Heart left ventricle (tissue), 16 donors: ENCODE measurements around the gene FBH1. TPM values are rescaled to one million over a fixed set of nuclear protein-coding genes. Genes with fewer than 3 reads are reported as not detected.
"Not testable (repeated sequence)": the region's sequence is repeated elsewhere in the genome, so short reads cannot be mapped to it uniquely, and the experiment has no call there.

Source experiments
- ATAC-seq, 4 donors: fragments of 200-7000 bp; cut with Tn5 transposase; one replicate each; pipeline ENCODE4 v1.9.1; 2020 to 2022; ENCODE audit warnings: moderate library complexity in 4 of 4, mild to moderate bottlenecking in 3 of 4, moderate number of reproducible peaks in 1 of 4
- DNase-seq, 5 donors: peaks; one replicate each; pipeline ENCODE4 v3.0.0-alpha.2; 2020
- H3K27ac ChIP-seq, 12 donors: fragments of 200-600 bp; sonication (generic) in 4 of 12; one replicate each; pipeline versions ENCODE4 v1.5.0 to v1.8.0; 2016 to 2022; ENCODE audit warnings: mild to moderate bottlenecking in 2 of 12
- H3K27me3 ChIP-seq, 9 donors: fragments of 200-600 bp; sonication (generic) in 2 of 9; one replicate each; pipeline versions ENCODE4 v1.5.1 to v1.8.0; 2016 to 2022; ENCODE audit warnings: mild to moderate bottlenecking in 3 of 9
- H3K36me3 ChIP-seq, 9 donors: fragments of 200-600 bp; sonication (generic) in 2 of 9; one replicate each; pipeline versions ENCODE4 v1.5.0 to v1.8.0; 2018 to 2022; ENCODE audit warnings: mild to moderate bottlenecking in 2 of 9
- H3K4me1 ChIP-seq, 12 donors: fragments of 200-600 bp; sonication (generic) in 4 of 12; one replicate each; pipeline versions ENCODE4 v1.5.0 to v1.8.0; 2016 to 2022; ENCODE audit warnings: mild to moderate bottlenecking in 3 of 12
- H3K4me3 ChIP-seq, 12 donors: fragments of 200-600 bp; sonication (generic) in 4 of 12; one replicate each; pipeline versions ENCODE4 v1.5.0 to v1.8.0; 2017 to 2022; ENCODE audit warnings: mild to moderate bottlenecking in 9 of 12, moderate library complexity in 4 of 12
- H3K9me3 ChIP-seq, 12 donors: fragments of 200-600 bp; sonication (generic) in 4 of 12; one replicate each; pipeline versions ENCODE4 v1.5.0 to v1.8.0; 2016 to 2022; ENCODE audit warnings: mild to moderate bottlenecking in 1 of 12
- POLR2A ChIP-seq, 2 donors: fragments of 450-650 bp; IDR thresholded peaks; one replicate each; pipeline ENCODE4 v1.6.1; 2017; ENCODE audit warnings: antibody characterized with exemption in 2 of 2, mild to moderate bottlenecking in 2 of 2, moderate library complexity in 2 of 2
- WGBS, 4 donors: extraction: QIAGEN DNeasy Blood & Tissue Kit in 2 of 4; methylation state at CpG; one replicate each; pipeline versions ENCODE4 v1.1.5 to v1.1.7; 2013 to 2018; 5-methylcytosine and 5-hydroxymethylcytosine counted together
- intact Hi-C, 10 donors: fragments of 100-400 bp; cut with DNase I; formaldehyde crosslinking; loops; one replicate each; pipeline versions ENCODE4 v1.11.1 to v1.14.2; 2022
- polyA plus RNA-seq, 2 donors: library from polyadenylated mRNA; stranded (reverse); fragments of 200-250 nt; gene quantifications; one replicate each; pipeline ENCODE4 v1.2.3, GENCODE V29; 2013
- total RNA-seq, 9 donors: library from RNA; depleted of rRNA in 2 of 9; stranded (reverse); fragments of >200 nt in 2 of 9; fragmentation: NEBNext Ultra II Directional in 3 of 9; extraction: Animal tissue kit (Norgen Biotek cat#: 25700) in 3 of 9; gene quantifications; one replicate each; pipeline versions ENCODE4 v1.1.0 to v1.2.4, GENCODE V29; 2016 to 2023
- TF ChIP-seq, protein P1 (sequence below), 12 donors: fragments of 200-600 bp; sonication (generic) in 4 of 12; IDR thresholded peaks; one replicate each; pipeline versions ENCODE4 v1.5.0 to v1.8.0; 2018 to 2022; ENCODE audit warnings: antibody characterized with exemption in 12 of 12, mild to moderate bottlenecking in 5 of 12
- donor health status: ischemic (EF 13 %, LVEDD 7.1; RV severe dilation, severe dysfunction).
- donor health status: healthy with polysubstance abuse.
- donor health status: DM: no; HTN: yes; CAD: no.
- donor health status: DM: no; HTN: no; CAD: no.
- donor health status: ischemic (EF 25% LVEDD 6.9; RV normal size, moderate dysfunction).
- donor health status: ischemic (EF 25% LVEDD 5.7; RV mildly dilated, moderate dysfunction).
- donor health status: healthy.
- donor health status: DM: yes; HTN: yes; CAD: no.
- donor health status: ischemic (EF 35%, LVEDD 5.7; RV mildly dilated, moderate dysfunction).
- donor health status: nonischemic (EF 11% LVEDD 7.7; RV severe dilation, severe dysfunction).
- donor health status: DM: yes; HTN: yes; CAD: no.
- donor health status: PGD.
- donor health status: ischemic (EF 29% LVEDD 5.4; RV normal size, mild dysfunction).
- donor health status: nonischemic (EF 23%, LVEDD 6.1; RV moderate dilation, normal function).

Gene FBH1
- total and polyA plus RNA-seq, 11 donors = 57.4 to 111 (median 83.5) TPM

DNA sequence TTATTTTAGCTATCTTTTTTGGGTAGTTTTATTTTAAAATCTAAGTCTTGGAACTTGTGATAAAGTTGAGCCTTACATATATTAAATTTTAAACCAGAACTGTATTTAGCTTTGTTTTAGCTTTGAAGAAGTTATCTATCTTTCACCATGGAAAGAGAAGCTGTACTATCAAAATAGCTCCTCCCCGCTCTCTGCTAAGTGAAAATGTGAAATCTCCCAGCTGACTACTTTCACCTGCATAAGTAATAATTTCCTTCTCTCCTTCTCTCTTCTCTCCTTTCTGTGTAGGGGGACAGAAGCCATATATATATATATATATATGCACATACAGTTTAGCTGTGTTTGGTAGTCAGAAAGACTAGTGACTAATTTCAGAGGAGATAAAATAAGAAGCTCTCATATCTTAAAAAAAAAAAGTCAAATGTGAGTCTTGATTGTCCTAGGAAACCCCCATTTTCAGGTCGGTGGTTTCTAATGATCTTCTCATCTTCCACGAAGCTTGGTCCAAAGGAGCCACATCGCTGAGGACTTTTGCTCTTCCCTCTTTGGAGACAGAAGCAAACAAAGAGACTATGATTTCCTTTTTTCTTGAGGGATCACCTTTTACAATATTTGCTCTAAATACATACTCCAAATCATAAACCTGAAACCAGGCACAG, 46.2 kb upstream of the FBH1 start:
- intact Hi-C loops = no loop called here
- Histone ChIP-seq H3K27ac (no peak overlapping the region), H3K9me3 (no peaks in the 10 kb centered on the region), H3K4me3 (no peak overlapping the region), H3K36me3 (no peaks in the 10 kb centered on the region), H3K27me3 (no peaks in the 10 kb centered on the region), H3K4me1 (peaks cover 0 to 25% (median 5%) of the 10 kb centered on the region in 12 donors)
- TF ChIP-seq, protein P1, sequence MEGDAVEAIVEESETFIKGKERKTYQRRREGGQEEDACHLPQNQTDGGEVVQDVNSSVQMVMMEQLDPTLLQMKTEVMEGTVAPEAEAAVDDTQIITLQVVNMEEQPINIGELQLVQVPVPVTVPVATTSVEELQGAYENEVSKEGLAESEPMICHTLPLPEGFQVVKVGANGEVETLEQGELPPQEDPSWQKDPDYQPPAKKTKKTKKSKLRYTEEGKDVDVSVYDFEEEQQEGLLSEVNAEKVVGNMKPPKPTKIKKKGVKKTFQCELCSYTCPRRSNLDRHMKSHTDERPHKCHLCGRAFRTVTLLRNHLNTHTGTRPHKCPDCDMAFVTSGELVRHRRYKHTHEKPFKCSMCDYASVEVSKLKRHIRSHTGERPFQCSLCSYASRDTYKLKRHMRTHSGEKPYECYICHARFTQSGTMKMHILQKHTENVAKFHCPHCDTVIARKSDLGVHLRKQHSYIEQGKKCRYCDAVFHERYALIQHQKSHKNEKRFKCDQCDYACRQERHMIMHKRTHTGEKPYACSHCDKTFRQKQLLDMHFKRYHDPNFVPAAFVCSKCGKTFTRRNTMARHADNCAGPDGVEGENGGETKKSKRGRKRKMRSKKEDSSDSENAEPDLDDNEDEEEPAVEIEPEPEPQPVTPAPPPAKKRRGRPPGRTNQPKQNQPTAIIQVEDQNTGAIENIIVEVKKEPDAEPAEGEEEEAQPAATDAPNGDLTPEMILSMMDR (IDR thresholded peaks at IDR 0.05) = no peak
- TF ChIP-seq POLR2A (IDR thresholded peaks at IDR 0.05) = no peak
- DNase-seq = no peak
- WGBS, 4 donors = 79 to 85% (median 81%) methylated on average over 4 of the region's 4 CpGs
- no peak for ATAC-seq

DNA sequence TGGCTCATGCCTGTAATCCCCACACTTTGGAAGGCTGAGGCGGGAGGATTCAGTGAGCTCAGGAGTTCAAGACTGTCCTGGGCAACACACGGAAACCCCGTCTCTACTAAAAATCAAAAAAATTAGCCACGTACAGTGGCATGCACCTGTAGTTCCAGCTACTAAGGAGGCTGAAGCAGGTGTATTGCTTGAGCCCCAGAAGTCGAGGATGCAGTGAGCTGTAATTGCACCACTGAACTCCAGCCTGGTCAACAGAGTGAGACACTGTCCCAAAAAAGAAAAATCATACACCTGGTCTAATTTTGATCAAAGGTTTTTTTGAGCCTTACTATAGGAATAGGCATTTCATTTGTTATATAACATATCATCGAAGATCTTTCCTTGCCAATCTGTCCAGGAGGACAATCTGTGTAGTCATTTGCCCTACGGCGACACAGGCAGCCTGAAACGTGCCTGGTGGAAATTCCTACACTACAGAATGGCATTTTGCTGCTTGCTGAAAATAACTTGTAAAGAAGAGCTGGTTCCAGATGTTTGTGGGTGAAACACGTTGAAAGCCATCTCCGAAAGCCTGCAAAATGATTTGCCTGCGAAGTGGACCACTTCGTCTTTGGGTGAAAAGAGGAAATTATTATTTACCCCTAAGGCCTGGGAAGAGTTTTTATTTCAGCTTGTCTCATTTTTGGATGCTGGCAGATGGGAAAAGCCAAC, 45.5 kb upstream of the FBH1 start:
- no peaks in the 10 kb centered on the region for H3K27me3 ChIP-seq
- TF ChIP-seq, protein P1 (IDR thresholded peaks at IDR 0.05) = no peak
- TF ChIP-seq POLR2A (IDR thresholded peaks at IDR 0.05) = no peak
- DNase-seq (no peak), ATAC-seq (no peak)
- intact Hi-C loops = no loop called here
- H3K27ac ChIP-seq = peak overlapping the region in 1 of 12 donors; percentile 2
- no peaks in the 10 kb centered on the region for H3K36me3 ChIP-seq
- WGBS, 4 donors = 61 to 70% (median 69%) methylated on average over 13 of the region's 13 CpGs
- peaks cover 0 to 25% (median 5%) of the 10 kb centered on the region in 12 donors for H3K4me1 ChIP-seq
- H3K9me3 ChIP-seq = no peaks in the 10 kb centered on the region
- H3K4me3 ChIP-seq = peak overlapping the region in 1 of 12 donors; percentile 3

DNA sequence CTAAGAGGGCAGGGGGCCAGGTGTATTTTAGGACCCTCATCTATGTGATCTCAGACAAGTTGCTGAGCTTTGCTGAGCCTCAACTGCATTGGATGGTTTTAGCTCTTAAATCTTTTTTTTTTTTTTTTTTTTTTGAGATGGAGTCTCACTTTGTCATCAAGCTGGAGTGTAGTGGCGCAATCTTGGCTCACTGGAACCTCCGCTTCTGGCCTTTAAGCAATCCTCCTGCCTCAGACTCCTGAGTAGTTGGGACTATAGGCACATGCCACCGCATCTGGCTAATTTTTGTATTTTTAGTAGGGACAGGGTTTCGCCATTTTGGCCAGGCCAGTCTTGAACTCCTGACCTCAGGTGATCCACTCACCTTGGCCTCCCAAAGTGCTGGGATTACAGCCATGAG, 43.4 kb upstream of the FBH1 start:
- H3K36me3 ChIP-seq, H3K27me3 ChIP-seq, intact Hi-C loops, DNase-seq, H3K9me3 ChIP-seq, H3K4me3 ChIP-seq, ATAC-seq: not testable (repeated sequence)
- WGBS, 4 donors = 94 to 99% (median 99%) methylated on average over 4 of the region's 4 CpGs
- H3K27ac ChIP-seq = peak overlapping the region in 3 of 12 donors; percentile 17 to 67 (median 47)
- H3K4me1 ChIP-seq = peaks cover 0 to 17% (median 2%) of the 10 kb centered on the region in 12 donors

DNA sequence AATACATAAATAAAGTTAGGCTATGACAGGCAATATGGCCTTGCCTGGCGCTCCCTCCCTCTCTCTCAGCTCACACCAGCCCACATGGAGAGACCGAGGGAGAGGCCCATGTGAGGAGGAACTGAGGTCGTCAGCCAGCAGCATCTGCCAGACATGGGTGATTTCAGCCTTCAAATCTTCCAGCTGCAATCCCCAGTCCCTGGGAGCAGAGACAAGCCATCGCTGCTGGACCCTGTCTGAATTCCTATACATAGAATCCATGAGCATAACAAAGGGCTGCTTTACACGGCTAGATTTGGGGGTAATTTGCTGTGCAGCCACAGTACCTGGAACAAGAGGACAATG, 35.9 kb upstream of the FBH1 start:
- intact Hi-C loops = no loop called here
- DNase-seq = no peak
- Histone ChIP-seq H3K27ac (no peak overlapping the region), H3K4me3 (no peak overlapping the region), H3K27me3 (no peaks in the 10 kb centered on the region), H3K4me1 (no peaks in the 10 kb centered on the region), H3K36me3 (no peaks in the 10 kb centered on the region), H3K9me3 (no peaks in the 10 kb centered on the region)
- 74 to 78% (median 76%) methylated on average over 5 of the region's 5 CpGs for WGBS, 4 donors
- no peak for ATAC-seq
- TF ChIP-seq, protein P1 (IDR thresholded peaks at IDR 0.05) = no peak
- no peak for TF ChIP-seq POLR2A (IDR thresholded peaks at IDR 0.05)
